HG02852 (cell line): ENCODE measurements around the gene SETBP1.
A peak's percentile ranks its signal among the peaks of the same experiment; 100 is the strongest.

Source experiments
- ATAC-seq: cut with Tn5 transposase; IDR thresholded peaks from one replicate; pipeline ENCODE4 v1.9.1; 2021; ENCODE audit warnings: mild to moderate bottlenecking, moderate library complexity; ENCODE audit not compliant: unreplicated experiment

Gene SETBP1

DNA sequence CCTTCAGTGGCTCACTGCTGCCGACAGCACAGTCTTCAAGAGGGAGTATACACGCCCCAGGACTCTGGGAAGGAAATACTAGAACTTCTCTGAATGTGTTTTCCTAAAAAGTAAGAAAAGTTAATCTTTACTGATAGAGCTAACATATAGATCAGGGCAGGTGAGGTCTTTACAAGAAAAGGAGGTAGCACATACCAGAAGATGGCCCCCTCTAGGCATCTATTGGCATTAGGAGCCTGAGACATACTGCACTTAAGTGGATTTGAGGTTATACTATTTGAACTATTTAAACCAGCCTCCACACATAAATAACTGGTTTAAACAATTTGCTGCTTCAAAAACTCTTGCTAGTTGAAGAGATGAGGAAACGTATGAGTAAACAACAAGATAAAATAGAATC, 406.1 kb downstream of the SETBP1 start:
- ATAC-seq = no peak

DNA sequence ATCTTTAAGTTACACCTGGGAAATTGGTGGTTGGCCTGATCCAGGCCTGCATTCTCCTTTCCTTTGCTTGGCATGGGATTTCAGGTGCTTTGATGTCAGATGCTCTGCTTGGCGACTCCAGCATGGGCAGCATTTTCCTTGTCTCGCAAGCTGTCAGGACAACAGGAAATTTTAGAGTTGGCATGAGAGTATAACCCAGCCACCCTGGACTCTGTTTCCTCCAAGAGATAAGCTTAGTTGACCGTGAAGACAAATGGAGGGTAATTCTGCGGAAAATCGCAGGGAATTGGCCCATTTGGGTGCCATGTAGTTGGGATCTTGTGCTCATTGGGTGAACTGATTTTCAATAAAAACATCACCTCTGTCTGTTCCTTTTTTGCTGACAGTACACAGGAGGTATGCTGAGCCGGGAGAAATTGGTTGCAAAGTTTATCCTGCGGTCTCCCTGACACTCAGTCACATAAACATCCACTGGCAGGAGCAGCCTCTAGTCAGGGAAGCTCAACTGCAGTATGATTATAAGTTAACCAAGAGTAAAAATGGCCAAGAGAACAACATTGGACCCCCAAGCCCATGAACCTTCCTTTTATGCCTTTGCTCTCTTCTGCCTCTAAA, 409.9 kb downstream of the SETBP1 start:
- no peak for ATAC-seq

DNA sequence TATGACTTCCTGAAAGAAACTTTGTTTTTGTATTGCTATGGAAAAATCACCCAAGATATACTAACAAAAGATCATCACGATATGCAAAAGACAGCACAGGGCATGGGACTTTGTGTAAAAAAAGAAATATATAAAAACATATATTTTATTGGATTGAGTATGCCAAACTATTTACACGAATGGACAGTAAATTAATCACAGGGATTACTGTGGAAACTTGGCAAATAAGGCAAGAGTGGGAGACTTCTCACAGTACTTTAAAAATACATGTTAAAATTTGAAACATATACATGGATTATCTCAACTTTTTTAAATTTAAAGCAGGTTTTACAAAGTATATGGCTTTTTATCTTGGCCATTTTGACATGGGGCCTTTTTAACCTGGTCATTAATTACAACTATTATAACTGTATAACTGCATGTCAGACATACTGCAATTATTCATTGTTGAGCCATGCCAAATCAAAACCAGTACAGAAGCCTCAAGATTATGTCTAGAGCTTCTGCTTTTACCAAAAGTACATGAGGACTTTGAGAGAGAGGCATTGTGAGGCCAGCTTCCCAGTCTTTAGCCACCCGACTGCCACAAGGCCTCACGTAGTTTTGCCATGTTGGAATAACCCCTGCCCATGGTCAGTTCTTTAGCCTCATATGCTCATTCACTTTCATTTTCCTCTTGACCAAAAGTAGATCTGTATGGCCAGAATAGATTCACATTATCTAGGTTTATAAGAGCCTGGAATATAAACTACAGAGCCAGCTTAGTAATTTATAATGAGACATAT, 419.8 kb downstream of the SETBP1 start:
- ATAC-seq = no peak

- ATAC-seq = no peak
Measured at GRCh38 chr18:45102126-45102525, 421.4 kb downstream of the SETBP1 start.

DNA sequence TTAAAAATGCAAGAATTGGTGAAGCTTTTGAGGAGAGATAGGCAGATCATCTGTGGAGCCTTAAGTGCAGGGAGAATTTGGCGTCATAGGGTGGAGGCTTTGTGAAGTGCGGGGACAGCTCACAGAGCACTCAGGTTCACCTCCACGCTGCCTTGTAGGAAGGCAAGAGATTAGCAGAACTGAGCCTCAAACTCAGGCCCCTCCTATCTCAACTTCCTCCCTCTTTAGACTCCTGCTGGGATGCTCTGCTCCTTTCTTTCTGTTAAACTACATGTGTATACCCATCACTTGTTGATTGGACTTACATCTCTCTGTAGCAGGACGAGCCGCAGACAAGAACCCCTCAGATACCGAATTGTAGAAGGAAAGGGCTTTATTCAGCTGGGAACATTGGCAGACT, 422.2 kb downstream of the SETBP1 start:
- no peak for ATAC-seq

- peak; percentile 46 for ATAC-seq
Measured at GRCh38 chr18:45103319-45104048, 422.8 kb downstream of the SETBP1 start.

DNA sequence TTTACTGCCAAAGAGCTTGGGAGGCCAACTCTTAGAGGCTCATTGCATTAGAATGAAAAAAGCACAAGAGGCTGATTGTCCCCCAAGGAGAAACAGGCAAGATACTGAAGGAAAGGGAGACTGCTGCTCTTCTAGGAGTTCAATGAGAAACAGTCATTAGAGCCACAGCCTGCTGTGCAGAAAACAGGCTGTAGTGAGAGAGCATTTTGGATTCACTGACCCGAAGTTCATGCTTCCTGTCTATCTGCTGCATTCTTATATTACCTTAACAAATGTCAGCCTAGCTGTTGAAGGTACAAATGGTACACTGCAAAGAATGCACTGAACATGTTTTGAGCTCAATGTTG, 423.3 kb downstream of the SETBP1 start:
- peak; percentile 24 for ATAC-seq

DNA sequence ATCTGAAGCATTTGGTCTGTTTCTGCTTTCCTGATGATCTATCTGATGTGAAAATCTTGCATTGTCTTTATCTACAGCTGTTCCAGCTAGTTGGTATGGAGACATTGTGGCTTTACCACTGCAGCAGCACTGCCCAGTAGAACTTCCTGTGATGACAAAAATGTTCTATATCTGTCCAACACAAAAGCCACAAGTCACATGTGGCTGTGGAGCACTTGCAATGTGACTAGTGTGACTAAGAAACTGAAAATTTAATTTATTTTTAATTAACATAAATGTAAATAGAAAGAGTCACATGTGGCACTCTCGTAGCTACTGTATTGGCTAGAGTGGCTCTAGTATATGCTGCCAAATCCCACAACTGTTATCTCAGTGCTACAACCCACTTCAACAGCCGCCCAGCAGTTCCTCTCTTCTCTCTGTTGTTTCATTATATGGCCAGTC, 425.7 kb downstream of the SETBP1 start:
- peak; percentile 87 for ATAC-seq

DNA sequence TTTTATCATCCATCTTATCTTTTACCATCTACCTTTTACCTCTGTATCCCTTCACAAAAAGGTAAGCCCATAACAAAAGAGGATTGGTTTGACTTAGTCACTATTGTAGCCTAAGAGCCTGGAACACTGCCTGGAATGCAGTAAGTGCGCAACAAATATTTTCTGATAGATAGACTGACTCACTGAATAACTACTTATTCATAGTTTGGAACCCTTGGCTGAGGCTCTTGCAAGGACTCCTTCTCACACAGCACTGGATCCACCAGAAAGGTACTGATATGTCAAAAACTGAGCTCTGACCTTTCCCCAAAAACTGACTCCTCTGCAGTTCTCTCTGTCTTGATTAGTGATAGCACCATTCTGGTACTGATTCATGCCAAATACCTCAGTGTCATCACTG, 426.7 kb downstream of the SETBP1 start:
- ATAC-seq = no peak

DNA sequence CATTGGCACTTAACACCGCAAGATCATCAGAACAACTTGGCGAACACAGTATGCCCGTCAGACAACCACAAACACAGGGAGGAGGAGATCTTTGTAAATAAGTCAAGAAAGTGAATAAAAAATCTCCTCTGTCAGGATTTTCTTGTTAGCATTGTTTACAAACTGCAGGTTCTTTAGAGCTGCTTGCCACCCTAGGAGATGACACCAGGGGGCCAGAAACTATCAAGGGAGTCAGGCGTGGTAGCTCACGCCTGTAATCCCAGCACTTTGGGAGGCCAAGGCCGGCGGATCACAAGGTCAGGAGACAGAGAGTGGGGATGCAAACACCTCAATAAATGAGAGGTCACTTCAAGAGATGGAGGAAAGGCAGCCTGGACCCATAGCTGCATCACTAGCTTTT, 428.1 kb downstream of the SETBP1 start:
- no peak for ATAC-seq

- ATAC-seq = no peak
Measured at GRCh38 chr18:45109271-45109670, 428.6 kb downstream of the SETBP1 start.

GRCh38 chr18:45109706-45110105, 429.0 kb downstream of the SETBP1 start:
- no peak for ATAC-seq

GRCh38 chr18:45110577-45111501, 430.2 kb downstream of the SETBP1 start:
- ATAC-seq = no peak

GRCh38 chr18:45111502-45111848, 430.8 kb downstream of the SETBP1 start:
- no peak for ATAC-seq

- ATAC-seq = no peak
Measured at GRCh38 chr18:45112682-45113081, 432.0 kb downstream of the SETBP1 start.

DNA sequence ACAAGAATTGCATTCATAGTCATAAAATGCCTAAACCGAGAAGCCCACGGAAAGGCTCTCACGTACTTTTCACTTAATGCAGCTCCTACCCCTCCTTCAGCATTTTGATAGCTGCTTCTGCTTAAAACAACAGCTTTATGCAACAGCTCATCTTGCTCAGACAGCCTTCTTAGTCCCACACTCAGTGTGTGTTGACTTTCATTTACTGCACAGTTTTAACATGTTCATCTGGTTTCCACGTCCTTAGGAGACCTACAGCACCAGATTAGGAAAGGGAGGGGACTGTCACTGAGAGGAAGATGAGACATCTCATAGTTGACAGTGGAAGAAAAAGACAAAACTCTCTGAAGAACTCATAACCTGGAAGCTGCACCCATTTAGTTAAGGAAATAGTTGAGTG, 435.4 kb downstream of the SETBP1 start:
- no peak for ATAC-seq
